ENCODE data around the gene OR2S2. TPM values are rescaled to one million over a fixed set of nuclear protein-coding genes. Genes with fewer than 3 reads are reported as not detected.

The OR2S2 gene
- total and polyA plus RNA-seq, 12 donors = not detected

- Histone ChIP-seq H3K27me3 (no peaks in the 10 kb centered on the region), H3K27ac (peak overlapping the region in 9 of 10 donors; percentile 48 to 77 (median 73)), H3K4me1 (peaks cover 0 to 47% (median 26%) of the 10 kb centered on the region in 9 donors), H3K36me3 (peaks cover 0 to 7% (median 0%) of the 10 kb centered on the region in 9 donors), H3K4me3 (peak overlapping the region in 6 of 10 donors; percentile 7 to 30 (median 18)), H3K9me3 (no peaks in the 10 kb centered on the region)
- ATAC-seq = peak; percentile 75 to 85 (median 80)
- DNase-seq = peak; percentile 85 to 86
- TF ChIP-seq CTCF (IDR thresholded peaks at IDR 0.05) = peak; percentile 75 to 96 (median 86)
- 26 to 28% methylated on average over 10 of the region's 10 CpGs for WGBS, 2 donors
- intact Hi-C loops (cut with DNase I) = loop anchor here in 9 of 10 donors (1.0 to 2.0 kb wide), 5 partner anchors 39 to 155 kb away; partner anchors contain the start of genes HRCT1 (in 2 of the 9) and NPR2 (in 1 of the 9)
These were observed 12.5 kb downstream of the OR2S2 start for GRCh38 chr9:35945341-35946018.

GRCh38 chr9:35944841-35945240 is 13.1 kb downstream of the OR2S2 start:
- no peak overlapping the region for H3K4me3 ChIP-seq
- H3K36me3 ChIP-seq = peaks cover 0 to 7% (median 0%) of the 10 kb centered on the region in 9 donors
- peaks cover 0 to 47% (median 26%) of the 10 kb centered on the region in 9 donors for H3K4me1 ChIP-seq
- peak overlapping the region in 8 of 10 donors; percentile 48 to 77 (median 73) for H3K27ac ChIP-seq
- 55 to 90% methylated on average over 3 of the region's 3 CpGs for WGBS, 2 donors
- intact Hi-C loops (cut with DNase I) = loop anchor here (1.0 to 5.0 kb wide), 6 partner anchors 38 to 154 kb away; partner anchors contain the start of genes HRCT1 (in 2 of the 10) and NPR2 (in 1 of the 10)
- TF ChIP-seq CTCF (IDR thresholded peaks at IDR 0.05) = no peak
- H3K9me3 ChIP-seq = no peaks in the 10 kb centered on the region
- DNase-seq = no peak
- peak in 2 of 8 donors; percentile 19 to 51 for ATAC-seq
- no peaks in the 10 kb centered on the region for H3K27me3 ChIP-seq

GRCh38 chr9:35944173-35944572 is 13.8 kb downstream of the OR2S2 start:
- intact Hi-C loops (cut with DNase I) = loop anchor here in 9 of 10 donors (2.0 to 5.0 kb wide), 5 partner anchors 37 to 153 kb away; partner anchors contain the start of genes HRCT1 (in 2 of the 9) and NPR2 (in 1 of the 9)
- no peaks in the 10 kb centered on the region for H3K9me3 ChIP-seq
- ATAC-seq (no peak), DNase-seq (no peak)
- H3K4me3 ChIP-seq = no peak overlapping the region
- H3K36me3 ChIP-seq = peaks cover 0 to 7% (median 0%) of the 10 kb centered on the region in 9 donors
- H3K4me1 ChIP-seq = peaks cover 0 to 42% (median 23%) of the 10 kb centered on the region in 9 donors
- H3K27me3 ChIP-seq = no peaks in the 10 kb centered on the region
- TF ChIP-seq CTCF (IDR thresholded peaks at IDR 0.05) = no peak
- 88 to 92% methylated on average over 3 of the region's 3 CpGs for WGBS, 2 donors
- peak overlapping the region in 5 of 10 donors; percentile 56 to 74 (median 73) for H3K27ac ChIP-seq

GRCh38 chr9:35942286-35942685 is 15.7 kb downstream of the OR2S2 start:
- H3K4me1 ChIP-seq = peaks cover 0 to 31% (median 15%) of the 10 kb centered on the region in 9 donors
- no peak for TF ChIP-seq CTCF (IDR thresholded peaks at IDR 0.05)
- H3K9me3 ChIP-seq = no peaks in the 10 kb centered on the region
- H3K4me3 ChIP-seq = no peak overlapping the region
- 87 to 95% methylated on average over 5 of the region's 5 CpGs for WGBS, 2 donors
- DNase-seq (no peak), ATAC-seq (no peak)
- H3K27ac ChIP-seq = no peak overlapping the region
- no peaks in the 10 kb centered on the region for H3K27me3 ChIP-seq
- H3K36me3 ChIP-seq = peaks cover 0 to 7% (median 0%) of the 10 kb centered on the region in 9 donors
- intact Hi-C loops (cut with DNase I) = loop anchor here in 1 of 10 donors (5.0 kb wide), 1 partner anchor 40 kb away; no protein-coding TSS in a partner anchor

All from heart right ventricle (tissue), 16 donors.